H1 (cell line): ENCODE measurements around the gene EEF2. TPM values are rescaled to one million over a fixed set of nuclear protein-coding genes. Genes with fewer than 3 reads are reported as not detected.

Source experiments
- ASH2L ChIP-seq: fragments of 200-600, 300-600 bp; sonication (generic); IDR thresholded peaks from one replicate; pipeline ENCODE4 v1.7.1; 2017; ENCODE audit warnings: low read length
- ATF3 ChIP-seq: IDR thresholded peaks from 2 replicates; pipeline ENCODE4 v1.6.1; 2011; ENCODE audit warnings: low read depth, mild to moderate bottlenecking, low read length; ENCODE audit not compliant: insufficient read depth
- CHD1 ChIP-seq: IDR thresholded peaks from 2 replicates; pipeline ENCODE4 v1.6.1; 2012; ENCODE audit warnings: low read depth, low read length, improper control_type of control experiment
- CREB1 ChIP-seq: IDR thresholded peaks from 2 replicates; pipeline ENCODE4 v1.6.1; 2012; ENCODE audit warnings: inconsistent platforms
- JUND ChIP-seq: IDR thresholded peaks from 2 replicates; pipeline ENCODE4 v1.6.1; 2011; ENCODE audit warnings: mild to moderate bottlenecking, improper control_type of control experiment, low read length
- SIX5 ChIP-seq: IDR thresholded peaks from 2 replicates; pipeline ENCODE4 v1.6.1; 2011; ENCODE audit warnings: mild to moderate bottlenecking, low read depth, low read length
- TAF7 ChIP-seq: optimal IDR thresholded peaks from 2 replicates; pipeline ENCODE3; 2011; ENCODE audit warnings: low read depth, mild to moderate bottlenecking, inconsistent platforms, low read length, moderate library complexity, borderline replicate concordance
- TCF12 ChIP-seq: IDR thresholded peaks from 2 replicates; pipeline ENCODE4 v1.6.1; 2011; ENCODE audit warnings: low read depth, mild to moderate bottlenecking, low read length
- polyA plus RNA-seq, 7 experiments: library from polyadenylated mRNA; depleted of rRNA in 3 of 7; stranded (reverse) in 5 of 7; unstranded in 2 of 7; fragments of >200 nt in 5 of 7; fragments of 200-250 nt in 2 of 7; gene quantifications; 1 replicate in 5 of 7; 2 replicates in 1 of 7; 4 replicates in 1 of 7; pipeline versions ENCODE4 v1.2.1 to v1.2.3, GENCODE V29; 2011 to 2013; ENCODE audit warnings: missing spikeins in 2 of 7, mixed read lengths in 2 of 7
- total RNA-seq: library from RNA; stranded (reverse); fragmentation: NEBNext Ultra II Directional; extraction: Animal tissue kit (Norgen Biotek cat#: 25700); gene quantifications from 2 replicates; pipeline ENCODE4 v1.2.1, GENCODE V29; 2021
- TF ChIP-seq, protein P1 (sequence below): IDR thresholded peaks from 2 replicates; pipeline ENCODE4 v1.6.1; 2012; ENCODE audit warnings: inconsistent platforms

Gene EEF2
- total and polyA plus RNA-seq, 2 of the 8 experiments (the other 6 are each of a cell fraction or from before 2014, with no cell fraction given), result 1,554 to 3,380 TPM

- TF ChIP-seq ASH2L, result no peak
- TF ChIP-seq TCF12, result no peak
- no peak for TF ChIP-seq CREB1
- TF ChIP-seq ATF3, result no peak
- no peak for TF ChIP-seq JUND
- TF ChIP-seq SIX5, result no peak
- no peak for TF ChIP-seq CHD1
- TF ChIP-seq, protein P1, sequence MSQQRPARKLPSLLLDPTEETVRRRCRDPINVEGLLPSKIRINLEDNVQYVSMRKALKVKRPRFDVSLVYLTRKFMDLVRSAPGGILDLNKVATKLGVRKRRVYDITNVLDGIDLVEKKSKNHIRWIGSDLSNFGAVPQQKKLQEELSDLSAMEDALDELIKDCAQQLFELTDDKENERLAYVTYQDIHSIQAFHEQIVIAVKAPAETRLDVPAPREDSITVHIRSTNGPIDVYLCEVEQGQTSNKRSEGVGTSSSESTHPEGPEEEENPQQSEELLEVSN, result no peak
- no peak for TF ChIP-seq TAF7
- TF ChIP-seq, all 59 proteins: peak for 0
Measured at GRCh38 chr19:4013886-4014540, 28.8 kb upstream of the EEF2 start (continued).
